Colon (tissue), 2 donors: ENCODE data around the gene NECTIN2.
"Not testable (repeated sequence)": the region's sequence is repeated elsewhere in the genome, so short reads cannot be mapped to it uniquely, and the experiment has no call there.

Experiments used
- FAIRE-seq: peaks from 2 replicates; lab custom pipeline; 2012; peaks lifted over from hg19 to GRCh38; lab: Jason Lieb, UNC
- donor health status: control.
- donor health status: control.

Gene NECTIN2

DNA sequence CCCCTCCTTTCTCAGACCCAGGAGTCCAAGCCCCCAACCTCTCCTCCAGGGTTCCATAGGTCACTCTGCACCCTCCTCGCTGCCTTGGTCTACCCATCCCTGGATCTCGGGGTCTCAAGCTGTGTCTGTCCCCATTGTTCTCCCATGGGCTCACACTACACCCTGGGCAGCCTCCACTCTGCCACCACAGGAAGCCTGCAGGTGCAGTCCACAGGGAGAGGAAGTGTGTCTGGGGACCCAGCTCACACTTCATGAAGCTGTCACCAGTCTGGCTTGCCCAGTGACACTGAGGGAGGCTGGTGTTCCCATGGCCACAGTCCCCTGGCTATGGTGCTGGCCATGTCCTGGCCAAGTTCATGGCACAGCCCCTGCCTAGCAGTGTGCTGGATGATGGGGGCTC is 5.3 kb downstream of the NECTIN2 start:
- FAIRE-seq: no peak

DNA sequence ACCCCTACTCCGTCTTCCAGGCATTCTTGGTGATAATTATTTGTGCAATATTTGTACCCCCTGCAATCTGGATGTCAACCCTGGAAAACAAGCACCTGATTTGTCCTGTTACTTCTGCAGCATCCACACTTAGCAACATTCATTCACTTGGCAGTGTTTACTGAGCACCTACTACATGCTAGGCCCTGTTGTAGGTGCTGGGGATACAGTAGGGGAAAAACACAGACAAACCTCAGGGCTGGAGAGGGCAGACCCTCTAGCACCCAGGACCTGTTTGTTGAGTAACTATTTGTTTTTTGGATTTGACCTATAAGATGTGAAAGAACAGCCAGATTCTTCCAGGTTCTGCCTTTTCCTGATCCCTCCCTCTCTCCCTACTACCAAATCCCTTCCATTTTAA is 9.5 kb downstream of the NECTIN2 start:
- no peak for FAIRE-seq

DNA sequence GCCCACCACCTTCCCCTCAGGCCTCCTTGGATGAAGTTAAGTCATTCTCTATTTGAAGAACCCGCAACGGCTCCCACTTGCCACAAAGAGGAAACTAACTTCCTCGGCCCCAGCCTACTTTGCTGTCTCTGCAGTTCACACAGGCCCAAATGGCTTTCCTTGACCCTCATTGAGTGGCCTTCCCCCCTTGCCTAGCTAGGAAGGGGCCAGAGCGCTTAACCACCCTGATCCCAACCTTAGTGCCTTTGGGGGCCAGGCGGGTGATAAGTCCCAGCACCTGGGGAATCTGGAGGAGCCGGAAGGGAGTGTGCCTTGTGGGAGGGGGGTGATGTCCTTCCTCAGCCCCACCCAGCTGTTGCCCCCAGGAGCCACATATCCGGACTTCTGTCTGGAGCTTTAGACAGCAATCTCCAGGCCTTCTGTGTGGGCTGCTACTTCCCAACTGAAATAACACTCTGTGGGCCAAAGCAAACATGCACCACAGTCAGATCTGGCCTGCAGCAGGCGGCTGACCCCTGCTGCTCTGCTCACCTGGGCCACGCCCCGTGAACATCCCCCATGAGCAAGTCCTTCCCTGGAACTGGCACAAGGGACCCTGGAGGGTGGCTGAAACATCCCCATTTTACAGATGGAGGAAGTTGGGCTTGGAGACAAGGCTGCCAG is 10.5 kb downstream of the NECTIN2 start:
- no peak for FAIRE-seq

DNA sequence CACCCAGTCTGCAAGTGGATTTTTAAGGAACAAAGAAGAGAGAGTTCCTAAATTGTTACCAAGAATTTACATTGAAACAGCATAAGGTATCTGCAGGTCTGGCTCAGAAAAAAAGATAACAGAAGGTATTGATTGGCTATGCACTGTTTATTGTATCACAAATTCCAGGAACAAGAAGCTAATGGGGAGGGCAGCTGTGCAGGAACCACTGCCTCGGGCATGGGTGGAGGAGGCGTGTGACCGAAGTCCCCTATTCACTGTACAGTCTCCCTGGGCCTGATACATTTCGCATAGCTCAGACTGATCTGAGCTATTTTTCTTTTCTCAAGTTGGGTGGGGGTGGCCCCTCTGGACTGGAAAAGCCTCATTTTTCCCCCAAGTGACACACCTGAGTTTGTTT is 11.7 kb downstream of the NECTIN2 start:
- FAIRE-seq: no peak

DNA sequence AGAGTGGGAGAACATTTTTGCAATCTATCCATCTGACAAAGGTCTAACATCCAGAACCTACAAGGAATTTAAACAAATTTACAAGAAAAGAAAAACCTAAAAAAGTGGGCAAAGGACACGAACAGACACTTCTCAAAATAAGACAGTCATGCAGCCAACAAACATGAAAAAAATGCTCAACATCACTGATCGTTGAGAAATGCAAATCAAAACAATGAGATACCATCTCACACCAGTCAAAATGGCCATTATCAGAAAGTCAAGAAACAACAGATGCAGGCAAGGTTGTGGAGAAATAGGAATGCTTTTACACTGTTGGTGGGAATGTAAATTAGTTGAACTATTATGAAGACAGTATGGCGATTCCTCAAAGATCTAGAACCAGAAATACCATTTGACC is 15.5 kb downstream of the NECTIN2 start:
- not testable (repeated sequence) for FAIRE-seq

DNA sequence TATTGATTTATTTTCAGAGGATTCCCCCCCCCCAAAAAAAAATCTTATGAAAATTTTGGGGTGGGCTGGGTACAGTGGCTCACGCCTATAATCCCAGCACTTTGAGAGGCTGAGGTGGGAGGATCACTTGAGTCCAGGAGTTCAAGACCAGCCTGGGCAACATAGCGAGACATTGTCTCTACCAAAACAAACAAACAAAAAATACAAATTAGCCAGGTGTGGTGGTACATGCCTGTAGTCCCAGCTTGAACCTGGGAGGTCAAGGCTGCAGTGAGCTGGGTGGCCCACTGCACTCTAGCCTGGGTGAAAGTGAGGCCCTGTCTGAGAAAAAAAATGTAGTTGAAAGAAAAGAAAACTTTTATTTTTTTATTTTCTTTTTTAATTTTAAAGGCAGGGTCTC is 17.9 kb downstream of the NECTIN2 start:
- no peak for FAIRE-seq

DNA sequence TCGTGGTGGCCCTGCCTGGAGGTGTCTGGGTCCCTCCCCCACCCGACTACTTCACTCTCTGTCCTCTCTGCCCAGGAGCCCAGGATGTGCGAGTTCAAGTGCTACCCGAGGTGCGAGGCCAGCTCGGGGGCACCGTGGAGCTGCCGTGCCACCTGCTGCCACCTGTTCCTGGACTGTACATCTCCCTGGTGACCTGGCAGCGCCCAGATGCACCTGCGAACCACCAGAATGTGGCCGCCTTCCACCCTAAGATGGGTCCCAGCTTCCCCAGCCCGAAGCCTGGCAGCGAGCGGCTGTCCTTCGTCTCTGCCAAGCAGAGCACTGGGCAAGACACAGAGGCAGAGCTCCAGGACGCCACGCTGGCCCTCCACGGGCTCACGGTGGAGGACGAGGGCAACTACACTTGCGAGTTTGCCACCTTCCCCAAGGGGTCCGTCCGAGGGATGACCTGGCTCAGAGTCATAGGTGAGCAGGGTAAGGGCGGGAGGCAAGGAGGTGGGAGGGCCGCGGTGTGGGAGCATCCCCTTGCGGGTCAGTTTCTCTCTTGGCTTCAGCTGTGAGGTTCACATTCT is 19.2 kb downstream of the NECTIN2 start:
- no peak for FAIRE-seq

DNA sequence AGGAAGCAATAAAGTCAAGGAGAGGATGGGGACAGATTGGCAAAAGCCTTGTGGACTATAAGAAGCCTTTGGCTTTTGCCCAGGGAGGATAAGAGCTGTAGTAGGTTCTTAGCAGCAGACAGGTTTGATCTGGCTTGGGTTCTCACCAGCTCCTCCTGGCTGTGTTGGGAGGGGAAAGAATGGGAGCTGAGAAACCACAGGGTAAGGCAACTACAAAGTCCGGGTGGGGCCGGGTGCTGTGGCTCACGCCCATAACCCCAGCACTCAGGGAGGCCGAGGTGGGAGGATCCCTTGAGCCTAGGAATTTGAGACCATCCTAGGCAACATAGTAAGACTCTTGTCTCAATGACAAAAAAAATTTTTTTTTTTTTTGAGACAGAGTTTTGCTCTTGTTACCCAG is 20.6 kb downstream of the NECTIN2 start:
- no peak for FAIRE-seq

DNA sequence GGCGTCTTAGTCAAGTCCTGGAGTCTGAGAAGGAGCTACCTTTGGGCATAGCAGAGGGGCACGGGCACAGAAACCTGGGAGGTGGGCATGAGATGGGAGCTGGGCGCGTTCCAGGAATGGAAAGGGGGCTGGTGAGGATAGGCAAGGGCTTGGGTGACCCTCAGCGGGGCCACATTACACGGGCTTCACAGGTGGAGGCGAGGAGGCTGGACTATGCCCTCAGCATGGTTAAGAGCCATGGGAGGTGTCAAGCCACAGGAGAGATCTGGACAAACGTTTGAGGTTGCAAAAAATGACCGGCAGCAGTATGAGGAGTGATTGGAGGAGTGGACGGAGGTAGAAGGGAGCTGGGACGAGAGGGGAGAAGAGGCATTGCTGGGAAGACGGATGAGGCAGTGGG is 21.5 kb downstream of the NECTIN2 start:
- FAIRE-seq: no peak

DNA sequence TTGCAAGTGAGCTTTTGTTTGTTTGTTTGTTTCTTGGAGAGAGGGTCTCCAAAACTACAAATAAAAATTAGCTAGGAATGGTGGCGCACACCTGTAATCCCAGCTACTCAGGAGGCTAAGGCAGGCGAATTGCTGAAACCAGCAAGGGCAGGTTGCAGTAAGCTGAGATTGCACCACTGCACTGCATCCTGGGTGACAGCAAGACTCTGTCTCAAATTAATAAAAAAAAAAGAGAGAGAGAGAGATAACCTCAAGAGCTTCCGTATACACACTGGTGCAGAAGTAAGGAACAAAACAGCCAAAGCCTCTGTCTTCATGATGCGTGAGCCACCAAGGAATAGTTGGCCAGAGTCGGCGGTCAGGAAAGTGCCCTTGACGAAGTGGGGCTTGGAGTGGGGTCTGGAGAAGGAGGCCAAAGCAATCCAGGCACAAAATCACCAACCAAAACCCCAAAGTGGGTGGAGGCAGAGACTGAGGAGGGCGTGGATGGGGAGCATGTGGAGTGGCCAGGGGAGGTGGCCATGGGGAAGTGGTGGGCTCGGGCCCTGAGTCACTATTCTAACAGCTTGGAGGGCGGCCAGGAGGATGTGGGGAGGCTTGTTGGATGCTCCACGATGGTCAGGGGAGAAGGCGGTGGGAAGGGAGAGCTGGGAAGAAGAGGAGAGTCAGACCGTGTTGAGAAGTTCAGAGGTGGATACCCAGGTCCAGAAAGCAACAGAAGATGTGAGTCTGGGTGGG is 23.8 kb downstream of the NECTIN2 start:
- FAIRE-seq: no peak

DNA sequence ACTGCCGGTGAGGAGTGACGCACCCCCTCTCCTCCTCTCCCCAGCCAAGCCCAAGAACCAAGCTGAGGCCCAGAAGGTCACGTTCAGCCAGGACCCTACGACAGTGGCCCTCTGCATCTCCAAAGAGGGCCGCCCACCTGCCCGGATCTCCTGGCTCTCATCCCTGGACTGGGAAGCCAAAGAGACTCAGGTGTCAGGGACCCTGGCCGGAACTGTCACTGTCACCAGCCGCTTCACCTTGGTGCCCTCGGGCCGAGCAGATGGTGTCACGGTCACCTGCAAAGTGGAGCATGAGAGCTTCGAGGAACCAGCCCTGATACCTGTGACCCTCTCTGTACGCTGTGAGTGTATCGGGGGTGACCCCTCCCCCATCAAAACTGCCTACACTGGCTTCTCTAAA is 25.7 kb downstream of the NECTIN2 start:
- FAIRE-seq: no peak

DNA sequence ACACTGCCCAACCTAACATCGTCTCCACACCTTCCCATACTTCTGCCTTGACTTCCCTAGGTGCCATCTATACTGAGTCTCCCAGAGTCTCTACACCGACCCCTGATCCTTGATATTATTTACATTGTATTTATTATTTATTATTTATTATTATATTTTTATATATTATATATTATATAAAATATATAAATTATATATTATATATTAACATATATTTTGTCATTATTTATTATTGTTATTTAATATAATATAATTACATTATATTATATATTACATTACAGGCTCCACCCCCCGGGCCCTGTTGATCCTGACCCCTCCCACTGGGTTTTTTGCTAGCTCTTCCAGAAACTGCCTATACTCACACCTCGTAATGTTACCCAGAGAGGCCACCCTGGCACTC is 26.6 kb downstream of the NECTIN2 start:
- FAIRE-seq: peak; percentile 10

DNA sequence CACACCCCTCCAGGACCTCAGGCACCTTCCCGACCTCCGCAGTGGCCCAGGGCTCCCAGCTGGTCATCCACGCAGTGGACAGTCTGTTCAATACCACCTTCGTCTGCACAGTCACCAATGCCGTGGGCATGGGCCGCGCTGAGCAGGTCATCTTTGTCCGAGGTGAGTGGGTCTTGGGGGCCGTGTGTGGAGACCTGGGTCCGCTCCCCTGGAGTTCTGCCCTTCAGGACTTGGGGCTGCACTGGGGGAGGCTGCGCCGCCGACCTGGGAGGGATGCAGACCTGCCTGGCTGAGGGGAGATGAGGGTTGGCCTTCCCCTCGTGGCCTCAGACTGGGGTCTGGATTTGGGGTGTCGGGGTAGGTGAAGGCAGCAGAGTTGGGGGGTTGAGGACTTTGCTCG is 28.2 kb downstream of the NECTIN2 start:
- no peak for FAIRE-seq

DNA sequence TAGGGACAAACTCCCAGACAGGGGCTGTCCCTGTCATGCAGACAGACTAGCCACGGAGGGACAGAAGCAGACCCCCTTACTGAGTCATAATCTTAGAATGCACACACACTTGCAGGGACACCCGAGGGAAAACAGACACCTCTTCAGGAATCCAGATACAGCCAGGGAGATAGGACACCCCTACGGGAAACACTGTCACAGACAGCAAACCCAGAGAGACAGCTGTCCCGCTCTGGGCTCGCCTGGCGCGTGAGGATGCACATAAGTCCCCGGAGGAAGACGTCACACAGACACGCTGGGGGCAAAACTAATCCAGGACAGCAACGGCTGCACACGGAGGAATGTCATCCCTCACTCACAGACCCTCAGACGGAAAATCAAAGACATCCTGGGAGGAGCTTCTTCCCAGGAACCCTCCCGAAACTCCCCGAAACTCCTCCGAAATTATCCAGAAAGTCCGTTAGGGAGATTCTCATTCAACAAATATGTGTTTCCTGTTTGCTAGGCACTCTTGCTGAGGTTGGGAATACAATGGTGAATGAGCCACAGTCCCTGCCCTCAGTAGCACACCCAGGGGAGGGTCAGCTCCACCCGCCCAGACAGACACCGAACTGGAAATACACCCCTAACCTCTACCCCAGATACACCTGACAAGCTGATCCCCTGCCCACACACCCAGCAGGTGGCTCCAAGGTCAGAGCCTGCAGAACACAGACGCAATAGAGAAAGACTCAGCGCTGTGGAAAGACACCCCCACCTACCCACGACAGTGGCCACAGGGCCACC is 29.8 kb downstream of the NECTIN2 start:
- FAIRE-seq: no peak

DNA sequence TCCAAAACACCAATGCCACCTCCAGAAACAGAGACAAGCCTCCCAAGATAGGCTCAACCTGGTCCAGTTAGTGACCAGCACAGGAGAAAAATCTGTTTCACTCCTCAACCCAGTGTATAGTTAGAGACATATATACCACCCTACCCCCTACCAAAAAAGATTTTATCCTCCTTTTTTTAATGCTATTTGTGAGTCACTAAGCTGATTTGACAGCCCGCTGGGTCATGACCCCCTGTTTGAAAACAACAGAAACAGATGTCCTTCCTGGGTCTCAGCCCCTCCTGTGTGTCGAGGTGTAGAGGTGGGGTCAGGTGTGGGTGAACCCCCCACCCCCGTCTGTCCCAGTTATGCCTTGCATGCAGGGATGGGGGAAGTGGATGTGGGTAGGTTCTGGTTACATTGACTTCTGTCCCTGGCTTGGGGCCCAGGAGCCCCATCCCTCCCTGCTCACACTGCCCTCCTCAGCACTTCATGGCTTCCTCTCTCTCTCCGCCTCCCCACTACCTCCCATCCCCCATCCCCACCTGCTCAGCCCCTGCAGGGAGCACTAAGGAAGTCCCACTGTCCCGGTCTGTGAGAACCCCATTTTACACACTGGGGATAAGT is 30.9 kb downstream of the NECTIN2 start:
- no peak for FAIRE-seq

DNA sequence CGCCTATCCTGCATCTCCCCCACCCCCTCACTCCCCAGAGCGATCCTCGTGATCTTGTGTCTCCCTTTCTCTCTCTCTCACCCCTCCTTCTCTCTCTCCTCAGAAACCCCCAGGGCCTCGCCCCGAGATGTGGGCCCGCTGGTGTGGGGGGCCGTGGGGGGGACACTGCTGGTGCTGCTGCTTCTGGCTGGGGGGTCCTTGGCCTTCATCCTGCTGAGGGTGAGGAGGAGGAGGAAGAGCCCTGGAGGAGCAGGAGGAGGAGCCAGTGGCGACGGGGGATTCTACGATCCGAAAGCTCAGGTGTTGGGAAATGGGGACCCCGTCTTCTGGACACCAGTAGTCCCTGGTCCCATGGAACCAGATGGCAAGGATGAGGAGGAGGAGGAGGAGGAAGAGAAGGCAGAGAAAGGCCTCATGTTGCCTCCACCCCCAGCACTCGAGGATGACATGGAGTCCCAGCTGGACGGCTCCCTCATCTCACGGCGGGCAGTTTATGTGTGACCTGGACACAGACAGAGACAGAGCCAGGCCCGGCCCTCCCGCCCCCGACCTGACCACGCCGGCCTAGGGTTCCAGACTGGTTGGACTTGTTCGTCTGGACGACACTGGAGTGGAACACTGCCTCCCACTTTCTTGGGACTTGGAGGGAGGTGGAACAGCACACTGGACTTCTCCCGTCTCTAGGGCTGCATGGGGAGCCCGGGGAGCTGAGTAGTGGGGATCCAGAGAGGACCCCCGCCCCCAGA is 32.2 kb downstream of the NECTIN2 start:
- FAIRE-seq: no peak

DNA sequence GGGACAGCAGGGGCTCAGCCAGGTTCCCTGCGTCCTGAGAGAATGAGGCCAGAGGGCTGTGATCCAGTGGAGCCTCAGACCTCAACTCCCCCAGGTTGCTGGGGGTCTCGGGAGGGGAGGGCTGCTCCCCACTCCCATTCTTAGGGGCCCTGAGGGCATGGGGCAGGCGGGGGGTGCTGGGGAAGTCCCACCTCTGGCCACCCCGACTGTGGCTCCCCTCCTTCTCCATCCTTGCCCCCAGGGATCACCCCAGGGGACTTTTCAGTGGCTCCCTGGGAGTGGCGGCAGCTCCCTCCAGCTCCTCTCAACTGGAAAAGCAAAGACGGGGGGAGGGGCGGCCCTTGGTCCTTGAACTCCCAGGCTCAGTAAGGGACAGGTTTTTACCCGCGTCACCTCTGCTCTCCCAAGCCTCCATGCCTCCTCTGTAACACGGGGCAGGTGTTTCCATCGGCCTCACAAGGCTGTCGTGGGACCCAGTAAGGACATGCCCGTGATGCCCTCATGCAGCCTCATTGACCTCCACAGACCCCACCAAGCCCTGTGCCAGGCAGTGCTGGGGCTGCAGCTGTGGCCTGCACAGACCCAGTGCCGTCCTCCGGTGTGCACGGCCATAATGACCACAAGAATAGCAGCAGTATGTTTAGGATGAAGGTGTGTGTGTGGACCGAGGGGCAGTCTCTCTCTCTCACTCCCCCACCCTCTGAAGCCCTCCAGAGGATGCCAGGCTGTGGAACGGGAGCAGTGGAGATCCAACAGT is 33.4 kb downstream of the NECTIN2 start:
- FAIRE-seq: no peak

DNA sequence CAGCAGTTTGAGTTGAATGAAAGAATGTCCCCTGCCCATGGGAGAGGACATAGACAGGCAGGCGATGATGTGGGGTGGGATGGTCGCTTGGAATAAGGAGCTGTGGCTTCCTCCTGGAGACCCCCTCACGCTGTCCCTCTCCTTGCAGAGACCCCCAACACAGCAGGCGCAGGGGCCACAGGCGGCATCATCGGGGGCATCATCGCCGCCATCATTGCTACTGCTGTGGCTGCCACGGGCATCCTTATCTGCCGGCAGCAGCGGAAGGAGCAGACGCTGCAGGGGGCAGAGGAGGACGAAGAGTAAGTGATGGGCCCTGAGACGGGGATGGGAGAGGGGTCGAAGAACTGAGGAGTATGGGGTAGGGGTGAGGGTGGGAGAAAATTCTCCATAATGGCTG is 36.0 kb downstream of the NECTIN2 start:
- FAIRE-seq: no peak

DNA sequence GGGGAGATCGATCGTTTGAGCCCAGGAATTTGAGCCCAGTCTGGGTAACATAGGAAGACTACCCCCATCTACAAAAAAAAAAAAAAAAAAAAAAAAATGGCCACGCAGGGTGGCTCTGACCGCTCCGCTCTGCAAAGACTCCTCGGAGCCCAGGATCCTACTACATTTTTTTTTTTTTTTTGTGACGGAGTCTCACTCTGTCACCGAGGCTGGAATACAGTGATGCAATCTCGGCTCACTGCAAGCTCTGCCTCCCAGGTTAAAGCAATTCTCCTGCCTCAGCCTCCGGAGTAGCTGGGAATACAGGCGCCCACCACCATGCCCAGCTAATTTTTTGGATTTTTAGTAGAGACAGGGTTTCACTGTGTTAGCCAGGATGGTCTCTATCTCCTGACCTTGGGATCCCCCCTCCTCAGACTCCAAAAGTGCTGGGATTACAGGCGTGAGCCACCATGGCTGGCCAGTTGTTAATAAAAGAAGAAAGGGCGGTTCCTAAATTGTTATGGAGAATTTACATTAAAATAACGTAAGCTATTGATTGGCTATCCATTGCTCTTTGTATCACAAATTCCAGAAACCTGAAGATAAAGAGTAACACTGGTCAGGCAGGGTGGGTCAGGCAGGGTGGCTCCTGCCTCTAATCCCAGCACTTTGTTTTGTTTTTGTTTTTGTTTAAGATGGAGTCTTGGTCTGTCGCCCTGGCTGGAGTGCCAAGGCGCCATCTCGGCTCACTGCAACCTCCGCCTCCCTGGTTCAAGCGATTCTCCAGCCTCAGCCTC is 36.7 kb downstream of the NECTIN2 start:
- FAIRE-seq: not testable (repeated sequence)

DNA sequence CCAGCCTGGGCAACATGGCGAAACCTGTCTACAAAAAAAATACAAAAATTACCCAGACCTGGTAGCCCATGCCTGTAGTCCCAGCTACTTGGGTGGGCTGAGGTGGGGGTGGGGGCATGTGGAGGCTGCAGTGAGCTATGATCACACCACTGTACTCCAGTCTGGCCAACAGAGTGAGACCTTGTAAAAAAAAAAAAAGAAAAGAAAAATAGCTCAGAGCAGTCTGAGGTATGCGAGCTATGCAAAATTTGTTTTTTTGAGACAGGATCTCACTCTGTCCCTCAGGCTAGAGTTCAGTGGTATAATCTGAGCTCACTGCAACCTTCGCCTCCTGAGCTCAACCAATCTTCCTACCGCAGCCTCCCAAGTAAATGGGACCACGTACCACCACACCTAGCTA is 37.8 kb downstream of the NECTIN2 start:
- FAIRE-seq: no peak
